ENCODE results near the gene WNT9B.
"Not testable (repeated sequence)": the region's sequence is repeated elsewhere in the genome, so short reads cannot be mapped to it uniquely, and the experiment has no call there.

The WNT9B gene

DNA sequence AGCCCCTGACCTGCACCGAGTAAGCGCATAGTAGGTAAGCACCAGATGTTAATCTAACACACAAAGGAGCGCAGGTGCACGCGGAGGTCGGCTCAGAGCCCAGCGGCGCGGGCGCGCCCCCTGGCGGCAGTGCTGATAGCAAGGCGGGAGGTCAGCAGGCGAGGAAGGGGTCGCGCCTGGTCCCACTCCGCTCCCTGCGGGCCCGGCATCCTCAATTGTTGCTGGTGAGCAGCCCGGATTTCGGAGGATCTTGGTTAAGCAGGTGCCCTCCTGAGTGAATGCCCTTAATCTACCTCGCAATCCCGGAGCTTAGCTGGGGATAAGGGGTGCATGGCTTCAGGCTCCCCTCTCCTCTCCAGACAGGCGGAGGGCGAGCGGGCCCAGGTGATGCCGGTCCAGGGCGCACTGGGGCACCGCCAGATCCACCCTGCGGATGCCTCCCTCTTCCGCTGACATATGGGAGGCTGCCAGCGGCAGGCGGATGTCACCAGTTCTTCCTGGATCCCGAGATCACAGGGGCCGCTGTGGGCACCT lies 28.9 kb upstream of the WNT9B start:
- DNase-seq: no peak

DNA sequence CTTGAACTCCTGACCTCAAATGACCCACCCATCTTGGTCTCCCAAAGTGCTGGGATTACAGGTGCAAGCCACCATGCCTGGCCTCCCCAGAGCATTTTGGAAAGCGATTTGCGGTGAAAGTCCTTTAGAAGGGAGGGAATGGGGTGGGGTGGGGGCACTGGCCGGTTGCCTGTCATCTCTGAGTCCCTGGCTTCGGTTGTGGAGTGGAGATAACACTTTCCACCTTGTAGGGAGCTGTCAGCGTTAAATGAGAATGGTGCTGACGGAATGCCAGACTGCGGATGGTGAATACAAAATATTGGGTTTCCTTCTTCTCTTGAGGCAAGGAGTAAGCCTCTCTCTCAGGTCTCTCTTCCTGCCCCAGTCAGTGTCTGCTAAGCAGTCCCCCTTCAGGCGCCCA lies 27.7 kb upstream of the WNT9B start:
- no peak for DNase-seq

DNA sequence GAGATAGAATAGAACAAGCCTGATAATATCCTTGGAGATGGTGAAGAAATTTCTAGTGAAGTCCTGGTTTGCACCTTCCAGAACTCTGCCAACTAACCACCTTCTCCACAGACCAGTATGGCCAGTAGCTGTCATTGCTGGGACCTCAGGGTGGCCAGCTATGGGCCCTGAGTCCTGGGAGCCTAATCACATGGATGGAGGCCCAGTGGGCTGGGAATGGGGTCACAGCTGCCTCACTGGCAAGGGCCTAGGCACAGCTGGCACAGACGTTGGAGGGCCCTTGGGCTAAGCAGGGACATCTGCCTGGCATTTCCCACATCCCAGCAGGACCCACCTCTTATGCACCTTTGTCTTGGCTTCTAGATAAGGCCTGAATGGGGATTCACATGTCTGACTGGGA lies 25.3 kb upstream of the WNT9B start:
- DNase-seq: no peak

DNA sequence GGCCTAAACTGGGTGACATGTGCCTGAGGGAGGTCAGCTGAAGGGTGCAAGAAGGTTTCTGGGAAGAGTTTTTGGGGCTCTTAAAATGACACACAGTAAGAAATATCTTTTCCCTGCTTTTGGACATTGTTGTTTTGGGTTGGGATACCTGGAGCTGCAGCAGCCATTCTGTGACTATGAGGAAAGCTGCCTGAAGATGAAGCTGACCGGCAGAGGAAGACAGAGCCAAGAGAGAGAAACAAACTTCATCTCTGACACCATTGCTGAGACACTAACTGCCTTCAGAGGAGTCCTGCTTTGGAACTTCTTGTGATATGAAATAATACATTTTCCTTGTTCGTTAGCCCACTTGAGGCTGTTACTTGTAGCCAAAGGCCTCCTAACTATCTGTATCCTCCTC lies 24.1 kb upstream of the WNT9B start:
- DNase-seq: no peak

DNA sequence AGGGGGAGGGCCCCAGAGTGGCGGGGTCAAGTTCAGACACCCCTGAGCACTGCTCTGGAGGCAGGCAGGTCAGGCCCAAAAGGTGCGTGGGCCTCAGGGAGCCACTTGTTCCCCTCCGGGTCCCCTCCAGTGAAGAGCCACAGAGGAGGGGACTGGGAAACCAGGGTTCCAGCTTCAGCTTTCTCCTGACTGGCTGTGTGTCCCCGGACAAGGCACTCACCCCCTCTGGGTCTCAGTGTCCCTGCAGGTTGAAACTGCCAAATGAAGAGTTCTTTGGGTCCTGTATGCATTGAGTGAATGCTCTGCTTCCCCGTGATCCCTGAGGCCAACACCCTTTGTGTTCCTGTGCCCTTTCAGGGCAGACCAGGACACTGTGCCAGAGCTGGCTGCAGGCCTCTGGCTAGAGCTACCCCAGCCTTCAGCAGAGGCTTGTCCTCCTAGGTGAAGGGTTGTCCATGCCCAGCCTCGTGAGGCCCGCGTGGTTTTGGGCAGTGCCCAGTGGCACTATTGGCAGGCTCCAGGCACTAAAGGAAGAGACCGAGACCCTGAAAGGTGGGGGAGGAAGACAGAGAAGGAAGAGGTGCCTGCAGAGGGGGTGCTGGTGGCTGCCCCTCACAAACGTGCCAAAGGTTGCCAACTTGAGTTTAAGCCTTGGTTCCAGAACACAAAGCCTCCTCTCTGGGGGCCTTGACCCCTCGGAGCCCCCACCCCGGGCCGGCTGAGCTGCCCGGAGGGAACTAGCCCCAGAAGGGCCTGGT lies 19.6 kb upstream of the WNT9B start:
- no peak for DNase-seq

DNA sequence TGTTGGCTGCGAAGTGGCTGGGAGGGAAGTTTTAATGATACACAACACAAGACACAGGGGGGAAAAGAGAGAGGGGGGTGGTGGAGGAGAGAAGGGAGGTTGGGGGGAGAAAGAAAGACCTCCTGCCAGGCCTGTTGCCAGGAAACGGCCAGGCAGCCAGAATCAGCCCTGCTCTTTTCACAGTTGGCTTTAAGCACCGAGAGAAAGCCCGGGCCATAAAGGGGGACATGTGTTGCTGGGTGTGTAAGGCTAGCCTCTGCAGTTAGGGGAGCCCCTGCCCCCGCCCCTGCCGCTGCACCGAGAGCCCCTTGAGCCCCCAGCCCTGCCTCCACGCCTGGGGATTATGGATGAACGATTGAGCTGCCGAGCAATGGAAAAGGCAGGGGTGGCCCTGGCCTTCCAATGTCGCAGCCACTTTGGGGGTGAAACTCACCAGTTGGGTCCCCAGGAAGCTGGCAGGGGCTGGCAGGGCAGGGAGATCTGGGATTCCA lies 19.0 kb upstream of the WNT9B start:
- no peak for DNase-seq

DNA sequence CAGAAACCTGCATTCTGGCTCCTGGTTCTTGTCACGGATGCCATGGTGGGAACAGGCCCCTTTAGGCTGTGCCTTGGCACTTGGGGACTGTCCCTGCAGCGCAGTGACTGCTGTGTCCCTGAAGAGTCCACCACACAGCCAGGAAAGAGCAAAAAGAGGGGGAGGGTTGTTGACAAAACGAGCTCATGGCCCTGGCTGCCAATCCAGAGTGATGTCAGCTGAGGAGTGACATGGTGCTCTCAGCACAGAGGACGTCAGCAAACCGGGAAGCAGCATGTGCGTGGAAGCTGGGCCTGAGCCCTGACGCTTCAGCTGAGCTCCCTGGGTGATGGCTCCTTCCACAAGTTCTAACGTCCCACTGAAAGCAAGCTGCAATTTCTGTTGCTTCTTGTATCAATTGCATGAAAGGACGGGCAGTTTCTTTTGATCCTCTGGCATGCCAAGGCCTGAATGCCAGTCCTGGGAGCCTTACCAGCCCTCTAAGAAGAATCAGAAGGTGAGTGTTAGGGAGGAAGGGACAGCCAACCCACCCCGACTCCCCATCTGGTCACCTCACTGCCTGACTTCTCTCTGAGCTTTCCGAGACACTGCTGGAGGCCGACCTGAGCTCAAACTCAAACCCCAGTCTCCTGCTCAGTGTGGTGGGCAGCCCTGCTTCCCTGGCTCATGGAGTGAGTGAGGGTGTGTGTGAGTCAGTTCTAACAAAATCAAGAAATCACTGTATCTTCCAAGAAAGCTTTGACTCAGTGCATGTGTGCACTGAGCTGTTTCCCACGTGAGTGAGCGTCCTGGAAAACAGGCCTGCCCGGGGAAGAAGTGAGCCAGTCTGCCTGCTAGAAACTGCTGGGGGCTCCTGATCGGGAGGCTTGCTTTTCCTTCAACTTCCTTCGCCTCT lies 18.2 kb upstream of the WNT9B start:
- DNase-seq: peak; percentile 78

DNA sequence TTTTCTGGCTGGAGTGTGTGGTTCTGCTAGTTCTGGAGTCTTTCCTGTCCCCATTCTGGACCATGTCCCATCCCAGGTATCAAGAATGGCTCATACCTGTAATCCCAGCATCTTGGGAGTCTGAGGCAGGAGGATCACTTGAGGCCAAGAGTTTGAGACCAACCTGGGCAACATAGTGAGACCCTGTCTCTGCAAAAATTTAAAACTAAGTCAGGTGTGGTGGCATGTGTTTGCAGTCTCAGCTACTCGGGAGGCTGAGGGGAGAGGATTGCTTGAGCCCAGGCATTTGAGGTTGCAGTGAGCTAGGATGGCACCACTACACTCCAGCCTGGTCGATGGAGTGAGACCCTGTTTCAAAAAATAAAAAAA lies 17.6 kb upstream of the WNT9B start:
- no peak for DNase-seq

DNA sequence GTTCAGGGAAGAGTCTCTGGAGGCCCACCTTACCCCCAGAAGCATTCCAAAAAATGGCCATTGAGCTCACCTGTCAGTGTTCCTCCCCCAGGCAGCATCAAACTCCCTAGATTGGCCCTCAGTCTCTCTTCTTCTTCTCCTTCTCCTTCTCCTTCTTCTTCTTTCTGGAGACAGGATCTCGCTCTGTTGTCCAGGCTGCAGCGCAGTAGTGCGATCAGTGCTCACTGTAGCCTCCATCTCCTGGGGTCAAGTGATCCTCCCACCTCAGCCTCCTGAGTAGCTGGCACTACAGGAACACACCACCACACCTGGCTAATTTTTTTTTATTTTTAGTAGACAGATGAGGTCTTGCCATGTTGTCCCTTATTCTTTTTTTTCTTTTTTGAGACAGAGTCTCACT lies 16.5 kb upstream of the WNT9B start:
- DNase-seq: no peak

DNA sequence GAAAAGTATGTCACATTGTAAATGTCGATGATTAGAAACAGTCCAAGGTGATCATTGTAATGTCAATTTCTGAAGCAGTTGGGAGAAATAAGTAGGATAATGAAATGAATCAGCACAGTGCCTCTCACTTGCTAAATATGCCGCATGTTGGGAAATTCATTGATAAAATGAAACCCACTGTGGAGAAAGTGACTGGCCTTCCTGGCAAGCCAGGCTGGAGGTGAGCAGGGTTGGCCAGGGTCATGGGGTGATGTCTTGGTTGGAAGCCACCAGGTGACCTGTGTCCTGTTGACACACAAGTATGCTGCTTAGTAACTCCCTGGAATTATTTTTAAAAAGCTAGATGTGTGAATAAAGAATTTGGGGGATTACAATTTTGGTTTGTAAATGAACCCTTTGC lies 14.9 kb upstream of the WNT9B start:
- no peak for DNase-seq

DNA sequence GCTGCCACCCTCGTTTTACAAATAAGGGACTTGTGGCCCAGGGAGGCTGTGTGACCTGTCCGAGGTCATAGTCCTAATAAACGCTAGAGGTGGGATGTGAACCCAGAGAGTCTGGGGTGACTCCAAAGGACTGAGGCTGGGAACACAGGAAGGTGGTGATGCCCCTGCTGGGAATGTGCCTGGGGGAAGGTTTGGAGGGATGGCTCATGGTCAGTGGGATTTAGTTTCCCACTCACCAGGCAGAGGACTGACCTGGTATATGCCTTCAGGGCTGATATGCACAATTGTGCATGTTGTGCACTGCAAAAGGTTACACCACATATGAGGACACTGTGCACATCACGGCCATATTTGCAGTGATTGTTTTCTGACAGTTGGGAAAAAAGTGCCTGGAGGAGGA lies 13.9 kb upstream of the WNT9B start:
- DNase-seq: no peak

DNA sequence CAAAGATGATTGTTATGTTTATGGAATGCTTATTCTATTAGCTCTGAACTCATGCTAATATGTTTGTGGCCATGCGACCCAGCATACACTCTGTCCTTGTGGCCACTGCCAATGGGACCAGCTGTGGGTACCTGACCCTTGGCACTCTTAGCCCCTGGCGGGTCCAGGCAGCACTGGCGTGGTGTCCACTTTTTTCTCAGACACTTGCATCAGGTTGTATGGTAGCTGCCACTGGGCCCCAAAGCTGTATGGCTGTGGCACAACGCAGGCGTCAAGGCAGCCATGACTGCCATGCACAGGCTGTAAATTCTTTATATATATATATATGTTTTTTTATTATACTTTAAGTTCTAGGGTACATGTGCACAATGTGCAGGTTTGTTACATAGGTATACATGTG lies 12.2 kb upstream of the WNT9B start:
- no peak for DNase-seq

DNA sequence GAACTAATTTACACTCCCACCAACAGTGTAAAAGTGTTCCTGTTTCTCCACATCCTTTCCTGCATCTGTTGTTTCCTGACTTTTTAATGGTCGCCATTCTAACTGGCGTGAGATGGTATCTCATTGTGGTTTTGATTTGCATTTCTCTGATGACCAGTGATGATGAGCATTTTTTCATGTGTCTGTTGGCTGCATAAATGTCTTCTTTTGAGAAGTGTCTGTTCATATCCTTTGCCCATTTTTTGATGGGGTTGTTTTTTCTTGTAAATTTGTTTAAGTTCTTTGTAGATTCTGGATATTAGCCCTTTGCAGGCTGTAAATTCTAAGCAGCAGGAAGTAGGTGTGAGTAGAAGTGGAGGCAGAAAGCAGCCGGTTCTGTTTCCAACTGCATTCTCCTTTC lies 10.8 kb upstream of the WNT9B start:
- DNase-seq: not testable (repeated sequence)

DNA sequence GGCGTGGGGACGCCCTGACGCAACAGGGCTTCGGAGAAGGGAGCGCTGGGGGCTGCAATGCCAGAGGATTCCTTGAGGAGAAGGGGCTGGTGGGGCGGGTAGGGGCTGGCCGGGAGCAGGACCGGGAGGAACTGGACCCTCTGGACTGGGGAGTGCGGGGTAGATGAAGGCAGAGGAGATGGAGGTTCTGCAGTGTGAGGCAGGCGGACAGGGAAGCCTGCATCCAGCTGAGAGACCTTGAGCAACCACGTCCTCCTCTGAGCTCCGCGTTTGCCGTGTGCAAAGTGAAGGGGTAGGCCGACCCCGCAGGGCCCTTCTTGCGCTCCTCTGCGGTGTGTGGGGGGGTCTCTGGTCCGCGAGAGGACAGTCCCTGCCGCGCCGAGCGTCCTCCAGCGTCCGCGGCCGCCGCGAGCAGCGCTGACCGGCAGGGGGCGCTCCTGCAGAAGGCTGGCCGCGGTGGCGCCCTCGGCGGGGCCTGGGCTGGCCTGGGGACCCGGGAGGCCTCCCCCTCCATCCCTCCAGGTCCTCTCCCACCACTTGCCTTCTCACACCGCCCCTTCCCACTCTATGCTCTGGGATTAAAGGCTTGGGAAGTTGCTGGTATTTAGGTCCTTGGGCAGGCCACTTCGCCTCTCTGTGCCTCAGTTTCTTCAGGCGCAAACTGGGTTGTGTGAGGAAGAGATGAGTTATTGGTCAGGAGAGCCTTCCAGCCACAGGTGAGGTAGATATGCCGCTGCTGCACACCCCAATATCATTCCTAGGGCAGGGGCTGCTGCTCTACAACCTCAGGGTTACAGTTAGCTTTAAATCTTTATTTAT lies 9.6 kb upstream of the WNT9B start:
- DNase-seq: no peak

DNA sequence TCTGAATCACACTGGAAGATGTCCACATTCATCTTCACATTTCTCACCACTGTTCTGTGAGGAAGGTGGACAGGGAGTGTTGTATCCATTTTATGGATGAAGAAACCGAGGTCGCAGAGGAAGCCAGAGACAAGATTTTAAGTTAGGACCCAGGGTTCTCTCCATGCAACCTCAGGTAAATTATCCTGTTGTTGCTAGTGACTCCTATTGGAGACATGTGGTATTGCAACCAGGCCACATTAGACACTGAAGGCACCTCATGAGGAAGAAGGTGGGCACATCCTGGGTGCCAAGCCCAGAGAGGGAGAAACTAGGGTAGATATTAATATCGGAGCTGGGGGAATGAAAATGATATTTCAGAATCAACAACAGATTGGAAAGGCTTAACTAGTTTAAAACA lies 8.5 kb upstream of the WNT9B start:
- DNase-seq: no peak

DNA sequence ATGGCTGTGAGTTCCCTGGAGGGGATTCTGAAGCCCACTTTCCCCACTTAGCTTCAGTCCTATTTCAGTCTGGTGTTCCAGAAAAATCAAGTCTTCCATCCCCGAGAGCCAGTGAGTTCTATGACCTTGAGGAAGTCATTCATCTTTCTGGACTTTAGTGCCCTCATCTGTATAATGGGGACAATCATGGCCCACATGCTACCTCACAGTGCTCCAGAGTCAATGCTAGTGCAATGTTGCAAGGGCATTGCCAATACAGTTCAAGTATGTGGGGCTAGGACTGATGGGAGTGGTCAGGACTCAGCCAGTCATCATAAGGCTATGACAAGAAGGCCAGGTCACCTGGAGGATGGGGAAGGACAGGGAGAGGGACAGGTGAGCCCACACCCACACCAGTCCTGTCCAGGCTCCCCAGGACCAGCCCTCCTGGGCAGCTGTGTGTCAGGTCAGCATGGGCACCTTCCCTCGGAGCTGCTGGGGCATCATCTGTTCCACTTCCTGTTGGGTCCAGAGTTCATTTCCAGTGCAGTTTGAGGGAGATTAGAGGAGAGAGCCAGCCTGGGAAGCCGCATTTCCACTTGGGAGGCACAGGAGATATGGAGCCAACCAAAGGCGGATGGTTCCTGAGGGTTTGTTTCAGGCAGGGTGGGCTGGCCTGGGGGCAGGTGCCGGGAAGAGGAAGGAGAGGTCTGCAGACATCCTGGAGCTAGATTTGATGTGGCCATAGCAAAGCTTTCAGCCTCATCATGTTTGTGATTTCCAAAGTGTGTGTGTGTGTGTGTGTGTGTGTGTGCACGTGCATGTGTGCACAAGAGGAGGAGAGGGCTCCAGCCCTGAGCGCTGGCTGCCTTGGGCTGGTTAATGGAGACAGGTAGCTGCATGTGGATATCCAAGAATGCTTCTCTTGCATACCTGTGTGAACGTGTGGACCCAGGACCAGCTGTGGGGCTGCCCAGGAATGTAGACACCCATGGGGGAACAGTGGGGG lies 3.9 kb upstream of the WNT9B start:
- DNase-seq: no peak

DNA sequence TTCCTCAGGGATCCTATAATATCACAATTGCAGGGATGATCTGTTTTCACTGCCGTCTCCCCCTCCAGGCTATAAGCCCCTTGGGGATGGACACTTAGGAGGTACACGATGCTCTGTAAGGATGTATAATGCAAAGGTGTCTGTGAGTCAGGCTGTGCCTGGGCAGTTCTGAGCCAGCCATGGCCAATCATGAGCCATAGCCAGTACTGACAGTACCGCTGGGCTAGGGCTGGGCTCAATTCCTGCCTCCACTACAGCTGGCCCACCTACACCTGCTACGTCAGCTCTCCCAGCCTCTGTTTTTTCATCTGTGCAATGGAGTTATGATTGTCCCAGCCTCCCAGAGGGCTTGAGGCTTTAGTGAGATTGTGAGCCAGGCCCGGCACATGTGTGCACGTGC lies 2.8 kb upstream of the WNT9B start:
- no peak for DNase-seq

DNA sequence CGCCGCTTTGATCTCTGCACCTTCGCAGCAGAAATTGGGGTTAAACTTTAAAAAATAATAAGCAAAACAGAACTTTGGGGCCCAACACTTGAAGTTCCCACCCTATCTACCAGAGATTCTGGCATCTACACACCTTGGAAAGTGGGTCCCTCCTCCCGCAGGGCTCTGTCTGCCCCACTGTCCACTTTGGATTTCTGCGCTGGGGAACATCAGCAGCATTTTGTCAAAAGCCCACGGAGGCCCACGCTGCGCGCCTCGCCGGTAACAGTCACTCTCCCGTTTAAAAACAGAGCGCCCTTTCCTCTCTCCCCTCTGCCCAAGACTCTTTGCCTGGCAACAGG lies 725 bp upstream of the WNT9B start:
- DNase-seq: no peak

DNA sequence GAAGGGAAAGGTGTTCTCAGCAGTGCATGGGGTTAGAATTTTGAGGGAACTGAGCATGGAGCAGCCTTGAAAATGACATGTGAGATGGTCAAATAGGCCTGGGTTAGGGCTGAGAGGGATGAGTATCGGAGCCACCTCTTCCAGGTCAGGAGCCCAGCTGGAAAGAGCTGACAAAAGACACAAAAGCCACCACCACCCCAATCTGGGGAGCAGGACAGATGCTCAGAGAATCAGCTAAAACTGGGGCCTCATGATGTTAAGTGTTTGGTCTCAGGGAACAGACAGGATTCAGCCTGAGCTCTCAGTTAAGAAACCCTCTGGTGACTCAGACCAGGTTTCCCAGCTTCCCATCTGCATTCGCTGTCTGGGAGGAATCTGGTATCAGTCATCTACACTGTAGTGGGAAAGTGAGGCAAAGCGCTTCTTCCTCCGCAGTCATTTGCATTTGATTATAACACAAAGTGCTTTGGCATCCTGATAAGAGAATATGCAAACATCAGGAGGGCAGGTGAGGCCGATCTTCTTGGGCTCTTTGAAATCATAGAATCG lies 2.6 kb downstream of the WNT9B start:
- peak; percentile 52 for DNase-seq

DNA sequence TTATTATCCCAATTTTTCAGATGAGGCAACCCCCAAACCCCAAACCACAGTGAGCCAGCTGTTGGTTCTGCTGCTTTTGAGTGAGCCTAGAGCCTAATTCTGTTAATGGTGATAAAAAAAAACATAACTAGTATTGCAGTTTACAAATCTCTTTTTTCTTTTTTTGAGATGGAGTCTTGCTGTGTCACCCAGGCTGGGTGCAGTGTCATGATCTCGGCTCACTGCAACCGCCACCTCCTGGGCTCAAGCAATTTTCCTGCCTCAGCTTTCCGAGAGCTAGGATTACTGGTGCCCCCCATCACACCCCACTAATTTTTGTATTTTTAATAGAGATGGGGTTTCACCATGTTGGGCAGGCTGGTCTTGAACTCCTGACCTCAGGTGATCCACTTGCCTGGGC lies 3.1 kb downstream of the WNT9B start:
- DNase-seq: no peak

DNA sequence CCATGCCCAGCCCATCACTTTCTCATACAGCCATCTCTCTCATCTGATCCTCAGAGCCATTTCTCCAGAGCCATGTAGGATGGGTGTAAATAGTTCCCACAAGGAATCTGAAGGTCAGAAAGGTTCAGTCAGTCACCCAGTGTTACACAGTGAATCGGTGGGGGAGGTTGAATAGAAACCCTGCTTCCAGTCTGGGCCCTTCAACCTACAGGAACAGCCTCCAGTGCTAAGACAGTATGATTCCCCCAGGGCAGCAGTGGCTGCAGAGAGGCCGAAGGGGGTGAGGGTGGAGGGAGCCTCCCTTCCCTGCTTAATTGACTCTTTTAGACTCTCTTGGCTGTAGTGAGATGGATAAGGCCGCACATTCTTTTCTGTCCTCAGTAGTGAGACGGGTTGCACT lies 3.6 kb downstream of the WNT9B start:
- no peak for DNase-seq

DNA sequence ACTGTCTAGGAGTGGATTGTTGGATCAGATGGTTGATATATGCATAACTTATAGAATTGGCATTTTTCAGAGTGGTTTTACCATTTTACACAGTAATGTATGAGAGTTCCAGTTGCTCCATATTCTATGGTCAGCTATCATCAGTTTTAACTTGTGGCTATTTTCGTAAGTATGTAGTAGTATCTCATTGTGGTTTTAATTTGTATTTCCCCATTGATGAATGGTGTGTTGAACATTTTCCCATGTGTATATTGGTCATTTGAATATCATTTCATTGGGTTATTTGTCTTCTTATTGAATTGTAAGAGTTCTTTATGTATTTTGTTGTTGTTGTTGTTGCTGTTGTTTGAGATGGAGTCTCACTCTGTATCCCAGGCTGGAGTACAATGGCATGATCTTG lies 6.2 kb downstream of the WNT9B start:
- DNase-seq: no peak
